HG03520 (cell line): Measurements from ENCODE around the gene GRK5.
A peak's percentile ranks its signal among the peaks of the same experiment; 100 is the strongest.

Source experiments
- ATAC-seq: cut with Tn5 transposase; IDR thresholded peaks from one replicate; pipeline ENCODE4 v1.9.1; 2021; ENCODE audit warnings: mild to moderate bottlenecking, moderate library complexity; ENCODE audit not compliant: unreplicated experiment

The GRK5 gene

GRCh38 chr10:119469325-119469707 lies 261.9 kb downstream of the GRK5 start:
- no peak for ATAC-seq

GRCh38 chr10:119469846-119470245 lies 262.5 kb downstream of the GRK5 start:
- ATAC-seq, result no peak

- ATAC-seq, result no peak
Observed at GRCh38 chr10:119470920-119471702, 263.7 kb downstream of the GRK5 start.

GRCh38 chr10:119473771-119474170 lies 266.4 kb downstream of the GRK5 start:
- no peak for ATAC-seq

GRCh38 chr10:119474606-119475005 lies 267.2 kb downstream of the GRK5 start:
- no peak for ATAC-seq

- ATAC-seq, result no peak
Observed at GRCh38 chr10:119477444-119477843, 270.1 kb downstream of the GRK5 start.

- ATAC-seq, result peak; percentile 79
Observed at GRCh38 chr10:119478111-119478802, 270.9 kb downstream of the GRK5 start.

GRCh38 chr10:119478811-119479341 lies 271.5 kb downstream of the GRK5 start:
- no peak for ATAC-seq

GRCh38 chr10:119479532-119479931 lies 272.2 kb downstream of the GRK5 start:
- no peak for ATAC-seq

- no peak for ATAC-seq
Observed at GRCh38 chr10:119480667-119481066, 273.3 kb downstream of the GRK5 start.

GRCh38 chr10:119481781-119482426 lies 274.5 kb downstream of the GRK5 start:
- no peak for ATAC-seq

GRCh38 chr10:119483001-119483400 lies 275.6 kb downstream of the GRK5 start:
- no peak for ATAC-seq

GRCh38 chr10:119483839-119484238 lies 276.5 kb downstream of the GRK5 start:
- ATAC-seq, result no peak

- ATAC-seq, result no peak
Observed at GRCh38 chr10:119488675-119489074, 281.3 kb downstream of the GRK5 start.

- no peak for ATAC-seq
Observed at GRCh38 chr10:119489991-119490326, 282.6 kb downstream of the GRK5 start.

GRCh38 chr10:119491966-119492757 lies 284.8 kb downstream of the GRK5 start:
- no peak for ATAC-seq

- ATAC-seq, result no peak
Observed at GRCh38 chr10:119493155-119493554, 285.8 kb downstream of the GRK5 start.

- no peak for ATAC-seq
Observed at GRCh38 chr10:119494236-119495020, 287.1 kb downstream of the GRK5 start.

- ATAC-seq, result no peak
Observed at GRCh38 chr10:119495021-119495505, 287.7 kb downstream of the GRK5 start.

GRCh38 chr10:119495545-119495944 lies 288.2 kb downstream of the GRK5 start:
- no peak for ATAC-seq
